Measurements from ENCODE around the gene SLC6A9. TPM values are rescaled to one million over a fixed set of nuclear protein-coding genes. Genes with fewer than 3 reads are reported as not detected.

SLC6A9 gene
- total and polyA plus RNA-seq, 2 experiments from 2014 or later = 14.4 to 20.0 TPM

- Mint-ChIP-seq H3K27me3 (ENCODE audit: insufficient read depth, low read depth, poor library complexity) (peaks cover 26% of the 10 kb centered on the region), H3K4me3 (no peak overlapping the region), H3K4me1 (peaks cover 11% of the 10 kb centered on the region; the same call in 2 of the 3 replicates), H3K36me3 (ENCODE audit: low read depth) (peaks cover 29% of the 10 kb centered on the region), H3K27ac (no peak overlapping the region), H3K9me3 (no peaks in the 10 kb centered on the region)
- H3K4me2 ChIP-seq = no peak overlapping the region
- H3K27ac ChIP-seq (ENCODE audit: low read depth) = no peak overlapping the region
- H2AFZ ChIP-seq = no peak overlapping the region
- no peaks in the 10 kb centered on the region for H3K36me3 ChIP-seq (ENCODE audit: insufficient read depth)
- H3K27me3 ChIP-seq (ENCODE audit: insufficient read depth) = 0 out of 2 replicates have a peak, but pooled peaks cover 5% of the 10 kb centered on the region
- DNase-seq (ENCODE audit: low spot score) (no peak), ATAC-seq (no peak)
- no peaks in the 10 kb centered on the region; the same call in 1 of the 2 replicates for H3K4me1 ChIP-seq (ENCODE audit: insufficient read depth)
- peaks cover 15% of the 10 kb centered on the region for H3F3A ChIP-seq (replicated peaks; ENCODE audit: low read depth)
- H3K4me3 ChIP-seq = no peak overlapping the region
- no peaks in the 10 kb centered on the region for H3K9me2 ChIP-seq (ENCODE audit: insufficient read depth)
- TF ChIP-seq POLR2AphosphoS5 (IDR thresholded peaks at IDR 0.05; ENCODE audit: low read depth) (no peak), CTCF (conservative IDR thresholded peaks at IDR 0.05; ENCODE audit: low read depth in 2 of 2) (peak; percentile 15 to 40; a peak in 3 of 4 replicates)
- no peaks in the 10 kb centered on the region for H3K79me2 ChIP-seq (replicated peaks; ENCODE audit: insufficient read depth)
- H4K20me1 ChIP-seq (replicated peaks; ENCODE audit: insufficient read depth) = no peaks in the 10 kb centered on the region; the same call in 1 of the 2 replicates
These were observed 44.5 kb downstream of the SLC6A9 start for GRCh38 chr1:43986712-43987111.

GRCh38 chr1:43985984-43986595, 45.2 kb downstream of the SLC6A9 start:
- Mint-ChIP-seq H3K4me3 (no peak overlapping the region), H3K27ac (no peak overlapping the region), H3K9me3 (no peaks in the 10 kb centered on the region), H3K27me3 (ENCODE audit: insufficient read depth, low read depth, poor library complexity) (peaks cover 26% of the 10 kb centered on the region), H3K4me1 (peaks cover 10% of the 10 kb centered on the region; the same call in 2 of the 3 replicates), H3K36me3 (ENCODE audit: low read depth) (peaks cover 29% of the 10 kb centered on the region)
- H4K20me1 ChIP-seq (replicated peaks; ENCODE audit: insufficient read depth) = no peaks in the 10 kb centered on the region; the same call in 1 of the 2 replicates
- no peak for ATAC-seq
- peaks cover 11% of the 10 kb centered on the region for H3F3A ChIP-seq (replicated peaks; ENCODE audit: low read depth)
- no peak overlapping the region for H2AFZ ChIP-seq
- H3K4me3 ChIP-seq = no peak overlapping the region
- no peak for DNase-seq (ENCODE audit: low spot score)
- H3K4me1 ChIP-seq (ENCODE audit: insufficient read depth) = no peaks in the 10 kb centered on the region; the same call in 1 of the 2 replicates
- 0 out of 2 replicates have a peak, but pooled peaks cover 5% of the 10 kb centered on the region for H3K27me3 ChIP-seq (ENCODE audit: insufficient read depth)
- H3K9me2 ChIP-seq (ENCODE audit: insufficient read depth) = no peaks in the 10 kb centered on the region
- no peak overlapping the region for H3K4me2 ChIP-seq
- H3K27ac ChIP-seq (ENCODE audit: low read depth) = no peak overlapping the region
- no peaks in the 10 kb centered on the region for H3K36me3 ChIP-seq (ENCODE audit: insufficient read depth)
- H3K79me2 ChIP-seq (replicated peaks; ENCODE audit: insufficient read depth) = no peaks in the 10 kb centered on the region
- no peak for TF ChIP-seq EZH2phosphoT487 (IDR thresholded peaks at IDR 0.05; ENCODE audit: unreplicated experiment)
- no peak for TF ChIP-seq ZNF462 (CRISPR knock-in tag; IDR thresholded peaks at IDR 0.05)
- TF ChIP-seq CTCF (conservative IDR thresholded peaks at IDR 0.05; ENCODE audit: low read depth in 2 of 2) = no peak
- TF ChIP-seq REST (IDR thresholded peaks at IDR 0.05; ENCODE audit: unreplicated experiment) = no peak

All from GM23338 (cell line).